Measurements from ENCODE around the gene TNFRSF8. TPM values are rescaled to one million over a fixed set of nuclear protein-coding genes. Genes with fewer than 3 reads are reported as not detected.

The TNFRSF8 gene
- total and polyA plus RNA-seq, 10 donors = 1.3 to 7.6 (median 2.0) TPM

DNA sequence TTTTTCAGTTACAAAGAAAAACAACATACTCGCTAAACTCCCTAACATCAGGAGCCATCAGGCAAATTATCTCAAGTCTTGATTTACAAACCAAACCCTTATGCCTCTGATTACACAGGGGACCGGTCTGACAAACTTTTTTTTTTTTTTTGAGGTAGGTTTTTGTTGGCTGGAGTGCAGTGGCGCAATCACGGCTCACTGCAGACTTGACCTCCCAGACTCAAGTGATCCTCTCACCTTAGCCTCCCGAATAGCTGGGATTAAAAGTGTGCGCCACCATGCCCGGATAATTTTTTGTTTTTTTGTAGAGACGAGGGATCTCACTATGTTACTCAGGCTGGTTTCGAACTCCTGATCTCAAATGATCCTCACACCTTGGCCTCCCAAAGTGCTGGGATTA lies 47.6 kb upstream of the TNFRSF8 start:
- no peak overlapping the region for H3K4me3 ChIP-seq
- no peak for DNase-seq
- peaks cover 0 to 45% (median 27%) of the 10 kb centered on the region in 6 donors for H3K36me3 ChIP-seq
- no peaks in the 10 kb centered on the region for H3K27me3 ChIP-seq (replicated peaks in 1 of 7)
- H3K27ac ChIP-seq = peak overlapping the region in 4 of 8 donors; percentile 57 to 67 (median 58)
- intact Hi-C loops (cut with DNase I; ENCODE audit: low total_unique reads) = no loop called here
- H3K9me3 ChIP-seq = no peaks in the 10 kb centered on the region
- 87 to 97% (median 95%) methylated on average over 9 of the region's 9 CpGs for WGBS, 5 donors
- no peak for TF ChIP-seq POLR2A (IDR thresholded peaks at IDR 0.05)
- TF ChIP-seq, protein P1, sequence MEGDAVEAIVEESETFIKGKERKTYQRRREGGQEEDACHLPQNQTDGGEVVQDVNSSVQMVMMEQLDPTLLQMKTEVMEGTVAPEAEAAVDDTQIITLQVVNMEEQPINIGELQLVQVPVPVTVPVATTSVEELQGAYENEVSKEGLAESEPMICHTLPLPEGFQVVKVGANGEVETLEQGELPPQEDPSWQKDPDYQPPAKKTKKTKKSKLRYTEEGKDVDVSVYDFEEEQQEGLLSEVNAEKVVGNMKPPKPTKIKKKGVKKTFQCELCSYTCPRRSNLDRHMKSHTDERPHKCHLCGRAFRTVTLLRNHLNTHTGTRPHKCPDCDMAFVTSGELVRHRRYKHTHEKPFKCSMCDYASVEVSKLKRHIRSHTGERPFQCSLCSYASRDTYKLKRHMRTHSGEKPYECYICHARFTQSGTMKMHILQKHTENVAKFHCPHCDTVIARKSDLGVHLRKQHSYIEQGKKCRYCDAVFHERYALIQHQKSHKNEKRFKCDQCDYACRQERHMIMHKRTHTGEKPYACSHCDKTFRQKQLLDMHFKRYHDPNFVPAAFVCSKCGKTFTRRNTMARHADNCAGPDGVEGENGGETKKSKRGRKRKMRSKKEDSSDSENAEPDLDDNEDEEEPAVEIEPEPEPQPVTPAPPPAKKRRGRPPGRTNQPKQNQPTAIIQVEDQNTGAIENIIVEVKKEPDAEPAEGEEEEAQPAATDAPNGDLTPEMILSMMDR (IDR thresholded peaks at IDR 0.05 in 8 of 11, conservative IDR thresholded peaks at IDR 0.05 in 3 of 11) = no peak
- TF ChIP-seq POLR2AphosphoS5 (IDR thresholded peaks at IDR 0.05) = no peak
- H3K4me1 ChIP-seq = peaks cover 3 to 41% (median 20%) of the 10 kb centered on the region in 6 donors

DNA sequence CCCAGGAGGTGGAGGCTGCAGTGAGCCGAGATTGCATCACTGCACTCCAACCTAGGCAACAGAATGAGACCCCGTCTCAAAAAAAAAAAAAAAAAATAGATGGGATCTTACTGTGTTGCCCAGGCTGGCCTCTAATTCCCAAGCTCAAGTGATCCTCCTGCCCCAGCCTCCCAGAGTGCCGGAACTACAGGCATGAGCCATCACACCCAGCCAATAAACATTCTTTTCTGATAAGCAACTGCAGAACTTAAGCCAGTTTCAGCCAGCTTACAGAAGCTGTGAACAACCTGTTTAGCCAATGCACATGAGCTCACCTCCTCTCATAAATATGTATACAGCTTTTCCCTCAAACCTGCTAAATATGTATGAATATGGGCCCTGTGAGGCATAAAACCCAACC lies 46.9 kb upstream of the TNFRSF8 start:
- 80 to 98% (median 93%) methylated on average over 3 of the region's 3 CpGs for WGBS, 5 donors
- Histone ChIP-seq H3K36me3 (peaks cover 0 to 38% (median 20%) of the 10 kb centered on the region in 6 donors), H3K9me3 (no peaks in the 10 kb centered on the region), H3K4me1 (peaks cover 3 to 47% (median 25%) of the 10 kb centered on the region in 6 donors), H3K27ac (no peak overlapping the region), H3K4me3 (no peak overlapping the region), H3K27me3 (replicated peaks in 1 of 7) (no peaks in the 10 kb centered on the region)
- intact Hi-C loops (cut with DNase I; ENCODE audit: low total_unique reads) = no loop called here
- TF ChIP-seq POLR2A (IDR thresholded peaks at IDR 0.05) (no peak), POLR2AphosphoS5 (IDR thresholded peaks at IDR 0.05) (no peak)
- TF ChIP-seq, protein P1 (IDR thresholded peaks at IDR 0.05 in 8 of 11, conservative IDR thresholded peaks at IDR 0.05 in 3 of 11) = no peak
- DNase-seq = no peak

DNA sequence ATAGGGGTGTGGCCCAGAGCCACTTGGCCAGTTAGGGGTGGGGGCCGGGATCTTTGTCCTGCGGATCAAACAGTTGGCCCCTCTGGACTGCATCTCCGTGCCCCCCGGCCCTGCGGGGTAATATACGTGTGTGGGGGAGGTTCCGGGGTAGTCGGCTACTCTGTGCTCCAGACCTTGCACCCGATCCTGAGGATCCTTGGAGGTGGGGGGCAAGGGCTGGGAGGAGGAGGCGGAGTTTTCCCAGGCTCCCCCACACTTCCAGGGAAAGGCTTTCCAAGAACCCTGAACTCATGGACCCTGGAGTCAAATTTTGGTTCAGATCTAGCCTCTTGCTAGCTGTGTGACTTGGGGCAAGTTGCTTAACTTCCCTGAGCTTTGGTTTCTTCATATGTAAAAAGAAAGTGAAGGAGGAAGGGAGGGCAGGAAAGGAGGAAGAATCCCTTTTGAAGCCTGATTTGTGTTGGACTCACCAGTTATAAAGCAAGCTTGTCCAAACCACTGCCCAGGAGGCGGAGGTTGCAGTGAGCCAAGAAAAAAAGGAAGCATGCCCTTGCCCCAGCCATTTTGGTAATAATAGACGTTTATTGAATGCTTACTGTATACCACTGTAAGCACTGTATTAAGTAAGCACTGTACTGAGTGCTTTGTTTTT lies 43.1 kb upstream of the TNFRSF8 start:
- Histone ChIP-seq H3K27me3 (replicated peaks in 1 of 7) (no peaks in the 10 kb centered on the region), H3K36me3 (peaks cover 0 to 37% (median 30%) of the 10 kb centered on the region in 6 donors), H3K4me3 (peak overlapping the region; percentile 87 to 98 (median 94)), H3K27ac (peak overlapping the region; percentile 68 to 93 (median 86)), H3K4me1 (peaks cover 3 to 41% (median 25%) of the 10 kb centered on the region in 6 donors), H3K9me3 (no peaks in the 10 kb centered on the region)
- intact Hi-C loops (cut with DNase I; ENCODE audit: low total_unique reads) = no loop called here
- no peak for DNase-seq
- TF ChIP-seq POLR2A (IDR thresholded peaks at IDR 0.05) = no peak
- TF ChIP-seq, protein P1 (IDR thresholded peaks at IDR 0.05 in 8 of 11, conservative IDR thresholded peaks at IDR 0.05 in 3 of 11) = no peak
- no peak for TF ChIP-seq POLR2AphosphoS5 (IDR thresholded peaks at IDR 0.05)
- 4 to 10% (median 6%) methylated on average over 11 to 12 of the region's 12 CpGs for WGBS, 5 donors

DNA sequence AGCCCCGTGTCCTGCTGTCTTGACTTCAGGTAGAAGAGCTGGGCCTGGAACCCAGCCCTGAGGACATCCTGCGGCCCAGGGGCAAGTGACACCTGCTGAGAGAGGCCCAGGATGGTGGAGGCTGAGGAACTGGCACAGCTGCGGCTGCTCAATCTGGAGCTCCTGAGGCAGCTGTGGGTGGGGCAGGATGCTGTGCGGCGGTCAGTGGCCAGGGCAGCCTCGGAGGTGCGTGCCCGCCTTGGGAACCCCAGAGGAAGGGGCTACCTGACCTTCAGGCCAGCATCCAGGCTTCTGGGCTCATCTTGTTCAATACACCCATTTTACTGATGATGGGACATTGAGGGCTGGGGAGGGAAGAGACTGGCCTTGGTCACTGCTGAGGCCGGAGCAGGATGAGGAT lies 41.5 kb upstream of the TNFRSF8 start:
- Histone ChIP-seq H3K36me3 (peaks cover 0 to 53% (median 43%) of the 10 kb centered on the region in 6 donors), H3K27ac (peak overlapping the region in 1 of 8 donors; percentile 21), H3K4me3 (no peak overlapping the region), H3K27me3 (replicated peaks in 1 of 7) (no peaks in the 10 kb centered on the region), H3K9me3 (no peaks in the 10 kb centered on the region), H3K4me1 (peaks cover 3 to 40% (median 25%) of the 10 kb centered on the region in 6 donors)
- DNase-seq = no peak
- 90 to 95% (median 90%) methylated on average over 8 to 9 of the region's 9 CpGs for WGBS, 5 donors
- intact Hi-C loops (cut with DNase I; ENCODE audit: low total_unique reads) = no loop called here
- TF ChIP-seq, protein P1 (IDR thresholded peaks at IDR 0.05 in 8 of 11, conservative IDR thresholded peaks at IDR 0.05 in 3 of 11) = no peak
- TF ChIP-seq POLR2AphosphoS5 (IDR thresholded peaks at IDR 0.05) = no peak
- TF ChIP-seq POLR2A (IDR thresholded peaks at IDR 0.05) = no peak

Data from spleen (tissue), 11 donors.